ENCODE results near the gene NEDD4L.

GRCh38 chr18:58272779-58273435, 228.9 kb downstream of the NEDD4L start:
- TF ChIP-seq YY1 (IDR thresholded peaks at IDR 0.05; ENCODE audit: insufficient read depth, insufficient read length) (no peak), SUZ12 (IDR thresholded peaks at IDR 0.05; ENCODE audit: extremely low read depth, insufficient read depth, insufficient read length) (no peak)

Measured in NT2/D1 (cell line).